ENCODE results near the gene SULT6B1.
A peak's percentile ranks its signal among the peaks of the same experiment; 100 is the strongest.

SULT6B1 gene

DNA sequence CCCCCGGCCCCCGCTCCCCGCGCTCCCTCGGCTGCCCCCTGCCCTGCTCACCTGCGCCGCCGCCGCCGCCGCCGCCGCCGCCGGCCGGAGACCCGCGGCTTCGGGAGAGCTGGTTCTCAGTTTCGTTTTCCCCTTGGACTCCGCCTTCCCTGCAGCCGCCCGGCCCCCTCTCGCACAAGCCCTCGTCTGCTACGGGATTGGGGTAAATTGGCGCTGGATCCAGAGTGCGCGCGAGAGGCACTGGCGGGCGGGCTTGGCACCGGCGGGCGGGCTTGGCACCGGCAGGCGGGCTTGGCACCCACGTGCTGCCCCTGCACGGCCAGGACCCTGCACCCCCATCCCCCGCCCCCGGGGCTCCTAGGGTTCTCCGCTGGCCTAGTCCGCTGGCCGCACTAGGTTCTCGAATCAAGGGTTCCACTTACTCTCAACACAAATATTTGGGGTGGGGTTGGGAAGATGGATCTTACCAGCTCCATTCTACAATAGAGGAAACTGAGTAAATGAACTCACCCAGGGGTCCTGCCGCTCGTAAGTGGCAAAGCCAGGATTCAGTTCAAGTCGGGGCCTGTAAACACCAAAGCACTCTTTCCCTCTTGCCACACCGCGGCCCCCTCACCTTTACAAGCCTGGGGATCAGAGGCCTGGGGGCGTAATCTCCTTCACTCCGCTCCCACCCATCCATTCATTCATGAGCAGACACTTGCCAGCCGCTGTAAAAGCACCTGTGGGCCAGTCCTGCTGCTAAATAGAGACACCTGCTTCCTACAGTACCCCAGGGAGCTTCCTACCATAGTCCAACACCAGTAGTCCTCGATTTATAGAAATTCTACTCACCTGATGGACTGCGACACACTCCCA, 31.4 kb downstream of the SULT6B1 start, which contains the start of gene EIF2AK2:
EIF2AK2 (minus strand) TSS at position 124 of the 858 bp plus-strand sequence. CDS start 9,174 bp downstream, outside the sequence.
- Histone ChIP-seq H3K79me2 (ENCODE audit: insufficient read depth, low read length) (peaks cover 52% of the 10 kb centered on the region), H3K4me2 (ENCODE audit: insufficient read depth, low read length) (peak within 1 kb of the TSS; percentile 94), H3K4me3 (ENCODE audit: low read depth in 1 of 2, low read length in 2 of 2) (peak within 1 kb of the TSS; percentile 74 to 82), H3K27me3 (ENCODE audit: insufficient read depth, low read length, poor library complexity) (no peaks in the 10 kb centered on the region), H3K36me3 (ENCODE audit: insufficient read depth, low read length) (peaks cover 15% of the 10 kb centered on the region), H4K20me1 (ENCODE audit: insufficient read depth, low read length) (peaks cover 19% of the 10 kb centered on the region; the same call in 1 of the 2 replicates), H3K27ac (ENCODE audit: low read length) (peak within 1 kb of the TSS; percentile 86), H3K4me1 (ENCODE audit: insufficient read depth, low read length) (peaks cover 48% of the 10 kb centered on the region), H3K9ac (ENCODE audit: low read depth, low read length) (peak within 1 kb of the TSS; percentile 91), H3K9me3 (ENCODE audit: insufficient read depth, low read length, severe bottlenecking) (no peaks in the 10 kb centered on the region), H2AFZ (ENCODE audit: low read depth, low read length) (peak within 1 kb of the TSS; percentile 98)
- peak; percentile 94 for DNase-seq
- TF ChIP-seq CTCF (IDR thresholded peaks at IDR 0.05; ENCODE audit: borderline replicate concordance, extremely low read depth, low read length, poor library complexity, severe bottlenecking) (no peak), EZH2 (IDR thresholded peaks at IDR 0.05; ENCODE audit: borderline replicate concordance, low read depth, low read length, severe bottlenecking) (no peak)
- ATAC-seq (ENCODE audit: insufficient read depth, low read depth): peak; percentile 97

- Histone ChIP-seq H3K79me2 (ENCODE audit: insufficient read depth, low read length) (peaks cover 60% of the 10 kb centered on the region), H3K9ac (ENCODE audit: low read depth, low read length) (peak overlapping the region; percentile 91), H3K36me3 (ENCODE audit: insufficient read depth, low read length) (peaks cover 22% of the 10 kb centered on the region), H2AFZ (ENCODE audit: low read depth, low read length) (peak overlapping the region; percentile 84), H3K27me3 (ENCODE audit: insufficient read depth, low read length, poor library complexity) (no peaks in the 10 kb centered on the region), H3K27ac (ENCODE audit: low read length) (peak overlapping the region; percentile 86), H3K4me2 (ENCODE audit: insufficient read depth, low read length) (peak overlapping the region; percentile 94), H3K9me3 (ENCODE audit: insufficient read depth, low read length, severe bottlenecking) (no peaks in the 10 kb centered on the region), H3K4me1 (ENCODE audit: insufficient read depth, low read length) (peaks cover 56% of the 10 kb centered on the region), H4K20me1 (ENCODE audit: insufficient read depth, low read length) (peaks cover 23% of the 10 kb centered on the region; the same call in 1 of the 2 replicates), H3K4me3 (ENCODE audit: low read depth in 1 of 2, low read length in 2 of 2) (peak overlapping the region; percentile 74 to 82)
- DNase-seq (peak; percentile 50), ATAC-seq (ENCODE audit: insufficient read depth, low read depth) (peak; percentile 12)
- no peak for TF ChIP-seq EZH2 (IDR thresholded peaks at IDR 0.05; ENCODE audit: borderline replicate concordance, low read depth, low read length, severe bottlenecking)
- no peak for TF ChIP-seq CTCF (IDR thresholded peaks at IDR 0.05; ENCODE audit: borderline replicate concordance, extremely low read depth, low read length, poor library complexity, severe bottlenecking)
Observed at GRCh38 chr2:37156071-37156856, 32.2 kb downstream of the SULT6B1 start.

DNA sequence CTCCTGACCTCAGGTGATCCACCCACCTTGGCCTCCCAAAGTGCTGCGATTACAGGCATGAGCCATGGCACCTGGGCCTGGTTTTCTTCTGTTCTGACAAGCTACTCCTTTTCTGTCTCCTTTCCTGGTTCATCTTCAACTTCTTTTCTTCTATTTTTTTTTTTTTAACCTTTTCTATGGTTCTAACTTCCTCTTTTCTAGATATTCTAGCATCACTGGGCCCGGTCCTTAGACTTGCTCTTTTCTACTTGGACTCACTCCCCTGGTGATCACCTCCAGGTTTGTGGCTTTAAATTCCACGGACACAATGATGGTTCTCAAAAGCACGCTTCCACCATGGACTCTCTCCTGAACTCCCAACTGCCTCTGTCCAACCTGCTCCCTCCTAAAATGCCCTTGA, 33.7 kb downstream of the SULT6B1 start:
- Histone ChIP-seq H3K9me3 (ENCODE audit: insufficient read depth, low read length, severe bottlenecking) (no peaks in the 10 kb centered on the region), H3K4me2 (ENCODE audit: insufficient read depth, low read length) (peak overlapping the region; percentile 94), H4K20me1 (ENCODE audit: insufficient read depth, low read length) (peaks cover 28% of the 10 kb centered on the region; the same call in 1 of the 2 replicates), H3K9ac (ENCODE audit: low read depth, low read length) (peak overlapping the region; percentile 91), H3K36me3 (ENCODE audit: insufficient read depth, low read length) (peaks cover 22% of the 10 kb centered on the region), H3K4me3 (ENCODE audit: low read depth in 1 of 2, low read length in 2 of 2) (peak overlapping the region in 1 of 2 experiments; percentile 74; a peak in 1 of 4 replicates), H3K4me1 (ENCODE audit: insufficient read depth, low read length) (peaks cover 56% of the 10 kb centered on the region), H3K79me2 (ENCODE audit: insufficient read depth, low read length) (peaks cover 75% of the 10 kb centered on the region), H3K27me3 (ENCODE audit: insufficient read depth, low read length, poor library complexity) (no peaks in the 10 kb centered on the region), H2AFZ (ENCODE audit: low read depth, low read length) (no peak overlapping the region), H3K27ac (ENCODE audit: low read length) (0 out of 2 replicates have a peak overlapping the region, but pooled peaks have one; percentile 53)
- no peak for DNase-seq
- no peak for ATAC-seq (ENCODE audit: insufficient read depth, low read depth)
- no peak for TF ChIP-seq EZH2 (IDR thresholded peaks at IDR 0.05; ENCODE audit: borderline replicate concordance, low read depth, low read length, severe bottlenecking)
- TF ChIP-seq CTCF (IDR thresholded peaks at IDR 0.05; ENCODE audit: borderline replicate concordance, extremely low read depth, low read length, poor library complexity, severe bottlenecking): no peak
